Hippocampal formation (tissue), 2 donors: Measurements from ENCODE around the gene KCNMA1.
A peak's percentile ranks its signal among the peaks of the same experiment; 100 is the strongest.
"Not testable (repeated sequence)": the region's sequence is repeated elsewhere in the genome, so short reads cannot be mapped to it uniquely, and the experiment has no call there.

Experiments used
- DNase-seq, 2 donors: peaks; one replicate each; lab custom pipeline; 2025; lab: John Stamatoyannopoulos, UW

Gene KCNMA1

DNA sequence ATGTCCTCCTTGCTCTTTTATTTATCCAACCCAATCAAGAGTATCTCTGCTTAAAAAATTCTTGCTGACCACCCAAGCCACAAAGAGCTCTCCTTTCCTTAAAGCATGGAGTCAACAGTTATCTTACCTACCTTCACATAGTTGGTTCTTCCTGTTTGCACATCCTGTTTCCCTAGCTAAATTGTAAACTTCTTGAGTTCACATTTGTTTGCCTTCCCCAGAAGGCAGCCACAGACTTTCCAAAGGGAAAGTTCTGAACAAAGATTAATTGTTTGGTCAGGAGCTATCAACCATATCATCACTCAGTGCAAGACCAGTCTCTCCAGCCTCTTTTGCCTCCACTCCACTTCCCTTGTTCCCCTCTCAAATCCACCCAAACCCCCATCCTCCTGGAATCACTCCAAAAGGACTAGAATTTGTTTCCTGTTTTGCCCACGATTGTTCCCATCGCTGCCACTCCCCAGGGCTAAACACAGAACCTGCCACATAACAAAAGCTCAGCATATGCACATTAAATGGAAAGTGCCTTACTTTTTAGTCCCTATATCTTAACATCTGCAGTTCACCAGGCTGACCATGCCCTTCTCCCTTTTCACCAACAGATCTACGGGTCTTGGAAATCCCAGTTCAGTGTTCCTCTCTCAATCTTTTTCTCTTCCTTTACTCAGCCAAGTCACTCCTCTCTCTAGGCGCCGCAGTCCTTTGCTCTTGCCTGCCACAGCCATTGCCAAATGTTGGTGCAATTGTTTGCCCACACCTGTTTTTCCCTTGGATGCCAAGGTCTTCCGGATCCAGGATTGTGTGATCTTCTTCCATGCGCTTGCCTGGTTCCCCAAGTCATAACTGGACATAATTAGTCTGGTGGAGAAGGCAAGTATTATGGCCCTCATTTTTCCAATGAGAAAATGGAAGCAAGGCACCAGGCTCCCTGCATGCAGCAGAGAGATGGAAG, 265.5 kb downstream of the KCNMA1 start:
- no peak for DNase-seq

DNA sequence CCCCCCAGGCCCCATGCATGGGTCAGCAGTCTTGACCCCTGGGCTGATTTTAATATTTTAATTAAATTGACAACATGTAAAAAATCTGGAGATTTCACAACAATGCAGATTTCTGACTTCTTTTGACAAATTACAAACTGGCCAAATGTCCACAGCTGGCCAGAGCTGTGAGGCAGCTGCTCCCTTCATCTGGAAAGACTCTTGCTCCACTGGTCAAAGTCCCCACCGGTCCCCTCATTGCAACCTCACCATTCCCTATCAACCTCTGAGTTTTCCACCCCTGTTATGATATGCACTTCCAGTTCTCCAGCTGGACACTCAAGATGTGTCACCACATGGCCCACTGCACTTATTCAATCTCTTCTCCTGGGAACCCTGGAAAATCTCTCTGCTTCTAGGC, 266.2 kb downstream of the KCNMA1 start:
- no peak for DNase-seq

DNA sequence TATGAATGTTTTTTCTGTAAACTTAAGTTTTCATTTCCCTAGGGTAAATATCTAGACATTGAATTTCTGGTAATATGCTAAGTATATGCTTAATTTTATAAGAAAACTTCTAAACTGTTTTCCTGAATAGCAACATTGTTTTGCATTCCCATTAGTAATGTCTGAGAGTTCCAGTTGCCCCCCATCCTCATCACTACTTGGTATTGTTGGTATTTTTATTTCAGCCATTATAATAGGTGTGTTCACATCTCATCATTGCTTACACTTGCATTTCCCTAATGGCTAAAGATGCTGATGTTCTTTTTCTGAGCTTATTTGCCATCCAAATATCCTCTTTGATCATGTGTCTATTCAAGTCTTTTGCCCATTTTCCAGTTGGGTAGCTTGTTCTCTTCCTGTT, 269.6 kb downstream of the KCNMA1 start:
- no peak for DNase-seq

DNA sequence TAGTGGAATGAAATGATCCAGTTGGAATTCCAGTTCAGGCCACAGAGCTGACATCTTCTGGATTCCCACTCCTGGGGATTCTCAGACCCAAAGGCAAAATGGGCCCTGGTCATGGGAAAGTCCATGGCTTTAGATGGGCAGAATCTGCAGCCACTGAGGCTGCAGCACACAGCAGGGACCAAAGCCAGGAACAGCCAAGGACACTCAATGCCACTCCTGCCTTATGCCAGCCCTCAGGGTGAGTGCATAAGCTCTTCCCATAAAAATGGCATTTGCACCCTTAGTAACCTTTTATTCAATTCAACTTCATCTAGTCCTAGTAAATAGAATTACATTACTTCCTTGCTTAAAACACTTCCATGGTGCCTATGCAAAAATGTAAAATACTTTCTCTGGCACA, 274.4 kb downstream of the KCNMA1 start:
- DNase-seq = no peak

DNA sequence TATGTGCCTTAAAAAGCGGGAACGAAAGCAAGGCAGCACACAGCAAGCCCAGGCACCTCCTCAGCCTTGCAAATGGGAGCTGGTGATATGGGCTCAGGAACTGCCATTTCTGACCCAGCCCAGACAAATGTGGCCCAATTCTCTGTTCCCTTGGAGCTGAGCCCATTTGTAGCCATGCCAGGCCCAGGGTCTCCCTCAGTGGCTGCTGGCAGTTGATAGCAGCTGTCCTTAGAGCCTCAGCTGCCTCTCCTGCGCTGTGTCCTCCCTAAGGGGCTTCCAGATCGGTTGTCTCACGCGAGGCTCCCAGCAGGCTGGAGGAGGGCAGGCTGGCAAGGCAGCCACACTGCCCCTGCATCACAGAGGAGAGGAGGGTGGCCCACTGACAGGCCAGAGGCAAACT, 275.8 kb downstream of the KCNMA1 start:
- DNase-seq = no peak

DNA sequence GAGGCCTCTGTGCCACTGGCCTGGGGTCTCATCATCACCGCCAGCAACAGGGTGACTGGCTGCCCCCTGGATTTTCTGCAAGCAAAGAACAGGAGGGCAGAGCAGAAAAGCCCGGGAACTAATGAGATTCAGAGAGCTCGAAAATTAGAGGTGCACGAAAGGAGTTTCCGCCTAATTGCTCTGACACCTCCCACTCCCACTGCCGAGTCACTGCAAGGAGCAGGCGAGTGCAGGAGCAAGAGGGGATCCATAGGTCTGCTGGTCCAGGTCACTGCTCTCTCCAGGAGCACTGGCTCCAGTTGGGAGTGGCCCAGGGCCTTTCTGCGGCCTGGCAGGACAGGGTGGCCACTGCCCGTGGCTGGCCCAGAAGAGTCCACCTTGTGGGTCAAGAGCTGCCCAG, 276.2 kb downstream of the KCNMA1 start:
- DNase-seq = no peak

DNA sequence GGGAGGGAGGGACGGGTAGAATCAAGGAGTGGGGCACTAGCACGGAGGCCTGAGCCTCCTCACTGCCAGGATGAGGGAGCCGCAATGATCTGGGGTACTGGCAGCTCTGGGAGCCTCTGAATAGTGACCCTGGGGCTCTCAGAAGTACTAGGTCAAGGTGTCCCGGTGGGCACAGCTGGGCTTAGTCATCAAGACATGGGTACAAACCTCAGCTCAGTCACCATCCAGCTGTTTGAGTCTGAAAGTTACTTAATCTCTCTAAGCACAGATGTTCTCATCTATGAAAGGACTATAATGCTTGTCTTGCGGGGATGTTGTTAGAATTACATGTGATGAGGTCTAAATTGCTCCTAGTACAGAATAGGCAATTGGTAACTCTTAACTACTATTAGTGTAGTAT, 276.8 kb downstream of the KCNMA1 start:
- no peak for DNase-seq

DNA sequence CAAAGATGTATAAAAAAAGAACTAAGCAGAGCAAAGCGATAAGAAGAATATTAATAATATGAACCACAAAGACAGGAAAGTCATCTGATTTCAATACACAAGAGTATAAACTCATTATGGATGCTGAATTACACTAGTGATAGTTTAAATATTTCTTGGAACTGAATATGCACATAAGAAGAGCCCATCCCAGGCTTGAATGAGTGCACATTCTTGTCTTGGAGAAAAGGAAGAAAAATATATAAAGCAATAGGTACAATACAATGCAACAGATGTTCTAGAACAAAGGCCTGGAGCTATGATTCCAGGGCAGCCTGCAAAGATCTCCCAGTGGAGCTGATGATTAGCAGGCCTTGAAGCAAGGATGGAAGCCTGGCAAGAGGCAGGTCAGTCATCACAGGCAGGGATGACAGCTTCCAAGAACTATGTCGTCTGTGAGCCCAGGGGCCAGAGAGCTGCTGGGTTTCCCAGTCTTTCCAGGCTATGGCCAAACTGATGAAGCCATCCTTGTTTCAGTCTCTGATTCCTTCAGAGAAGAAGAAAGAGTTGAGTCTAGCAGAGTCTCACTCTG, 277.6 kb downstream of the KCNMA1 start:
- no peak for DNase-seq

DNA sequence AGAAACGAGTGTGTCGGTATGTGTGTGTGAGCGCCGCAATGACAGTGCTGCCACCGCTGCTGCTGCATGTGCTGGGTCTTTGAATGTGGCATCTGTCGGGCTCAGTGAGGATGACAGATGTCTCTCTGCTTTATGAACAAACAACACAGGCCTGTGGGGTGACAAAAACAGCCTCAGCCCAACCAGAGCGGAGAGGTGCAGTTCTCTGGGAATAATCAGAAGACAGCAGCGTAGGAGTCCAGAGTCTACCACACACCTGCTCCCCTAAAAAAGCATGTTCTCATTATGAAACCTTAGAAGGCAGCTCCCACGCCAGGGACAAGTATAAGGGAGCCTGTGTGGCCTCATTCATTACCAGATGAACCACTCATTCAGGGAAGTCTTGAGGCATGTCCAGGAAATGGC, 278.3 kb downstream of the KCNMA1 start:
- peak in 1 of 2 donors; percentile 14 for DNase-seq

DNA sequence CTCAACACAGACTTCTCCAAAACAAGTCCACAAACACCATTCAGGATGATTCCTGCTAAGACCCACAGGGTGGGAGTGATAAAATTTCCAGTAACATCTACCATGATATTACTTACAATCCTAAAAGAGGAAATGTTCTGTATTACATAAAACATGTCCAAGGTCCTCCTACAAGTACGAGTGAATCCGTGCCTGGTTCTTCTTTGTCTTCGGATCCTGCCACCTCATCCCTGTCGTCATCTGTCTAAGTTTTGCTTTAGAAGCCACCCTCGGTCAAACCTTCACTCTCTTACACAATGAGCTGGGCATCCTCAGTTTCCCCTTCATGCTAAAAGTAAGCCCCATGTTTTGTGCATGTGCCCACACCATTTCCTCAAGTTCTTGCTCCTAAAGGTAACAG, 279.0 kb downstream of the KCNMA1 start:
- no peak for DNase-seq

DNA sequence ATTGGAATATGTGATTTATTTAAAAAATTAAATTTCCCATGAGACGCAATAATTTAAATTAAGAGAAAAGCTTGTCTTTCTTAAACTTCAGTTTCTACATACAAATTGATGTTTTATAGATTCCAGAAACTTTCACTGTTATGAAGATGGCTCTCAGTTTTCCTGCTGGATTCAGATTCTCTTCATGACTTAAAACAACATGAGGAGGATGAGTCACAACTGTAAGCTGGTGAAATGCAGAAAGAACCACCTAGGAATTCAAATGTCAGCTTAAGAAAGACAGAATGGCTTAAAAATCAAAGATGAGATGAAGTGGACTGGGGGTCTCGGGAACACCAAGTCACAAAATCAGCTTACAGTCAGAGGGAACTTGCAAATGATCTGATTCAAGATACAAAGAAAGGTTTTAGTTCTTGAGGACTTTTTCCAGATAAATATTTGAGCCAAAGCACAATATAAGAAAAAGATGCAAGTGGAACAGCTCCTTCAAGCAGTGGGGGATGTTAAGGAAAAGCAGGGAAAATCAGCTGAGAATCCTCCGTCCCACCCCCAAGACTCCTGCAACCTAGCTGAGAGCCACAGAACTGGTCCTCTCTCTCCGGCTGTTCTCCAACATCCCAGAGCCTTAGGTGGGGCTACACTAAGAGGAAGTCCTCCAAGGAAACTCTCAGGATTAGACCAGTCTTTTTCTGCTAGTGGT, 279.8 kb downstream of the KCNMA1 start:
- no peak for DNase-seq

DNA sequence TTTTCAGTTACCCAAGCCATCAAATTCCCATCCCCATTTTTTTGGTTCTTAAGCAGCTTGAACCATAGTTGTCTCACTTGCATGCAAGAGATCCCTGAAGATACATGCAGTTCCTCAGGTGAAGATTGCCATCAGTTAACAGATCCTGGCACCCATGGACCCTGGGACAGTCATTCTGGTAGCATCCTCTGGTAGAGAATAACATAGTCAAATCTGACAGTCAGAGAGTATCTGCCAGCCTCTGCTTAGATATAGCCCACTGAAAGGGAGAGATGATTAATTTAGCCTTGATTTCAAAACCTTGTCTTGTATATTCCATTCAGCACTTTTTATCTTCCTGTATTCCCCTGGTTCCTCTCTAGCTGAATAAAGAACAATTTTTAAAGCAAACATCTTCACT, 280.4 kb downstream of the KCNMA1 start:
- no peak for DNase-seq

DNA sequence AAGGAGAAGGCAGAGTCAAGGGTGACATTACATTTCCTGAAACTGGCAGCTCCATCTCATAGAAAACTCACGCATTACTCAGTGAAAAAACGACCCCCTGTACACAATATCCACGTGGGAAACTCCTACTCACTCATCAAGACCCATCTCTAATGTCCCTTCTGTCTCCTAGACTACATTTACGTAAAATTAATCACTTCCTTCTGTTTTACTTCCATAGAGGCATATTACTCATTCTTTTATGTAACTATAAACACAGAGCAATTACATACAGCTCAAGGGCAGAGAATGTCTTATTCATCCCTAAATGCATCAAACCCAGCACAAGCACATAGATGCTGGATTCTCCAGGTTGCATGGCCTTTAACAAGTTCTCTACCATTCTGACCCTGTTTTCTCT, 281.8 kb downstream of the KCNMA1 start:
- DNase-seq = no peak

DNA sequence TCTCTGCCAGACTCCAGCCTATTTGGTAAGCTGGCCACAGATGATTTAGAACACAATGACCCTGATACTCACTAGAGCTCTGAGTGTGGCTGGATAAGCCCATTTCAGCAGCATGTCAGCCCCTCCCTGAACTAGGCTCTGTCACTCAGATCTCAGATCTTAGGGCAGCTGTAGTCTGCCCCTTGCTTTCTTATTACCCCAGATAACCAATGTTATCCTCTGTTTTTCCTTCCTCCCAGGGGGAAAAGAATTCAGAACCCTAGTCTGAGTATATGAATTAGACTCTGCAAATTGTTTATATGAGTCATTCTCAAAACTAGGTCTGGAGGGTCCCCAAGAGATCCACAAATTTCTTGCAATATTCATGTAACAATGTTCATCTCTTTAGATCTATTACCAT, 286.2 kb downstream of the KCNMA1 start:
- no peak for DNase-seq

DNA sequence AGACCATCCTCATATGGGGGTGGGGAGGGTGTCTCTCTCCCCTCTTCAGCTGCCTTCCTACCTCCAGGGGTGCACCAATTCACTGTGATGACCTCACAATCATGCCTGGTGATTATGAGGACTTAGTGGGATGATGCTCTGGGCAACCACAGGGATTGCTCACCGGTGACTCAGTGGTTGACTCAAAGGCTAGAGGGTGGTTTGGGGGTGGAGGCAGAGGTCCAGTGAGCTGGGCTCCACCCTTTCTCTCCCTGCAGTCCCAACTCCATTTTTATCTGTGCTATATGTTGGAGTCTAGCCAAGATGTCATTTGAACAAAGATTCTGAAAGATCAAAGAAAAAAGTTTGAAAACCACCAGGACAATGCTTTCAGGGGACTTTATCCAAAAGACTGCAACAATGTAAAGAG, 286.9 kb downstream of the KCNMA1 start:
- no peak for DNase-seq

DNA sequence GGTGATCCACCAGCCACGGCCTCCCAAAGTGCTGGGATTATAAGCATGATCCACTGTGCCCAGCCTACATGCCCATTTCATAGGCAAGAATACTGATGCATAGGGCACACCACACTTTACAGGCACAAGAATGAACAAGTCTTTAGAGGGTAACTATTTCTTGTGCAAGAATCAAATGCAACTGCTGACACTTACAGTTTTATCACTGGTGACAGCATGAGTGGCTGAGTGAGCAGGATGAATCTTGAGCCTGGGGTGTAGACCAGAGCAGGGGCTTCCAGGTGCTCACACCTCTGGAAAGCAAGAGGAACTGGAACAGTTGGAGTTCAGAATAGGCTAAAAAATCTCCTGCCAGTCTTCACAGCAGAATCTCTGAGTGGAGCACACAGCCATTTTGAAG, 287.5 kb downstream of the KCNMA1 start:
- no peak for DNase-seq

DNA sequence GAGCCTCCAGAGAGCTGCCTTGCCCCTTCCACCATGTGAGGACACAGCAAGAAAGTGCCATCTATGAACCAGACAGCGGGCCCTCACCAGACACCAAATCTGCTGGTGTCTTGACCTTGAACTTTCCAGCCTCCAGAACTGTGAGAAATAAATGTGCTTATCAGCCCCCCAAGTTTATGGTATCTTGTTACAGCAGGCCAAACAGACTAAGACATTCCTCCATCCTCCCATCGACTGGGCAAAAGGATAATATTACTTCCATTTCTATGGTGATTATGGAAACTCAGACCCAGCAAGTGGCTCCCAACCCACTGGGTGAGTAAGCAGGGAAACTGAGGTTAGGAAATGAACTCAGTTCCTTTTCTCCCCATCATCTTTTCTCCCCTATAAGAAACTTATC, 288.4 kb downstream of the KCNMA1 start:
- no peak for DNase-seq

DNA sequence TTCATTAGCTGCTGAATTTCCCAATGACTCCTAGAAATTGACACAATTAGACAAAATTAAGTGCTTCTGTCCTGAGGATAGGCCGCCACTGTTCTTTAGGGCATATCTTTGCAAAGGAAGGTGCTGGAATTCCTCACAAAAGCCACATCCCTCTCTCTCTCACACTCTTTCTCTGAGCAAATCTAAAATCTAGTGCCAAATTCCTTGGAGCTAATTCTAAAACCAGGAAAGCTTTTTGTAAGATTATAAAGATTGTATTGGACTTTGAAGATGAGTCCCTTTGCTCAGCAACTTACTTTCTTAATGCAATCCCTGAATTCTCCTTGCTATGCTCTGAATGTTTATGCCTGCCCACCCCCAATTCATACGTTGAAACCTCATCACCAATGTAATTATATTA, 288.9 kb downstream of the KCNMA1 start:
- DNase-seq = no peak

DNA sequence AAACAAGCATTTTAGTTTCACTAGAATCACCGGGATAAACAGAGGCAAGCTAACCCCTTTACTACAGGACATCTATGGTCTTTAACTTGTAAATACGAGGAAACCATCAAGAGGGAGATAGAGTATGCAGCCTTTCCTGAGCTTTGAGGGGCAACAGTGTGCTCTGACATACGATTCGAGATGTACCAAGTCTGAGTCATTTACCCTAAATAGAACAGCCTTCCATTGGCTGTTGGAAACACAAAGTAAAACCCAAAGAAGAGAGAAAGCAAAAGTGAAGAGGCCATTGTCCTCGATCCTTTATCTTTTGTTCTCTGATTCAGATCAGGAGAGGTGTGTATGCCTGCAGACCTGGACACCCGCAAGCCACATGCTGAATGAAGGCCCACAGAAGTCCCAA, 289.5 kb downstream of the KCNMA1 start:
- DNase-seq = no peak

DNA sequence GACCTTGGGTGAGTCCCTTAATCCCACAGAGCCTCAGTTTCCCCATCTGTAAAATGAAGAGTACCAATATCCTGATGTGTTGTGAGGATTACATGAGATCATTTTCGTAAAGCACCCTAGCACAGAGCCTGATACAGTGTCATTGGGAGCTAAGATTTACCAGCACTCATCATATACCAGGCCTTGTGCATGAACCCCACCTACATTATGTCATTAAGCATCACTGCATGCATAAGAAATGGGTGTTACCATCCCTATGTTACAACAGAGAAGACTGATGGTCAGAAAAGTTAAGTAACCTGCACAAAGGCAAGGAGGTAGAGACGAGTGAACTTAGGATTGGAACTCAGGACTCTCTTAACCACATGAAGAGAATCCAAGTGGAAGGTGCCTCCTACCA, 290.6 kb downstream of the KCNMA1 start:
- DNase-seq = no peak

DNA sequence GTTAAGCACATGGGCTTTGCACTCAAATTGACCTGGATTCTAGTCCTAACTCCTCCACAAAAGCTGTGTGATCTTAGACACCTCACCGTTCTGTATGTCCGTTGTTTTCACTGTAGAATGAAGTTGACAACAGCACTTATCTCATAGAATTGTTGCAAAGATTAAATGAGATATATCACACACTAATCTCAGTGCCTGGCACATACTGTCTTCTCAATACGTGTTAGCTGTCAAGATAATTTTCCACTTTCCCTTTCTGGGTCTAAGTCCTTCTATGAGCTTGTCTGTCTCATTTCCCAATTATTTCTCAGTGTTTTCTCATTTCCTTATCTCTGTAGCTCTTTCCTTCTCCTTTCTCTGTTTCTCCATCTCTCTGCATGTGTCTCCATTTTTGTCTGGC, 296.6 kb downstream of the KCNMA1 start:
- DNase-seq = no peak

DNA sequence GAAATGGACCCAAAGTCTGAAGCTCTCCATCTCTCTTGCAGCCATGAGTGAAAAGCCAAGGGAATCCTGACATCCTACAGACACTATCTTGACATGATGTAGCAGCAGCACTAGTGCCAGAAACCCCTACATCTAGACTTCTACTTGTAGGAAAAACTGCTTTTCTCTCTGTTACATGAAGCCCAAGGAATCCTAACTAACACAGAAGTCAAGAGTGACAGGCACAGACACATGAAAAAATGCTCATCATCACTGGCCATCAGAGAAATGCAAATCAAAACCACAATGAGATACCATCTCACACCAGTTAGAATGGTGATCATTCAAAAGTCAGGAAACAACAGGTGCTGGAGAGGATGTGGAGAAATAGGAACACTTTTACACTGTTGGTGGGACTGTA, 297.7 kb downstream of the KCNMA1 start:
- DNase-seq = not testable (repeated sequence)

DNA sequence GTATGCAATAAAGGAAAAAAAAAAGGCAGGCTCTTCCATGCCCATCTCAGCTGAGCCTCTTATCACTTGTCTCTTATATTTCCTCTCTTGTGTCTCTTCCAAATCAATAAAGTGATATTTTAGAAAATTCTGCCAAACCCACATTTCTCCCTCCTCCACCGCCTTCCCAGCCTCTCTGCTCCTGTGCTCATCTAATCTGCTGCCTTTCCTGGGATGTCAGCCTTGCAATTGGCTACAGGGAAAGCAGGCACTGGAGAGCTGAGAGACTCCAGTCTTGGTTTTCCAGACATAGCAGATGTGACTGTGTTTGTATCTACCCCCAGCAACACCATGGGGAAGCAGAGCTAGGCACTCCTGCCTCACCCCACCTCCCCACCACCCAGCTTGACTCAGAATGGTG, 298.4 kb downstream of the KCNMA1 start:
- peak in 1 of 2 donors; percentile 14 for DNase-seq
